GM23338 (cell line): ENCODE results near the gene PFDN4.

Experiments used
- CTCF ChIP-seq, 2 experiments: fragments of 200-600 bp in 1 of 2; sonication (generic) in 1 of 2; conservative IDR thresholded peaks; 2 replicates each; pipeline versions ENCODE4 v1.5.1 to v1.6.1; 2016 to 2017; ENCODE audit warnings: antibody characterized with exemption in 2 of 2, low read depth in 2 of 2, mild to moderate bottlenecking in 2 of 2, moderate library complexity in 1 of 2
- EZH2 ChIP-seq: fragments of 200-600 bp; sonication (generic); IDR thresholded peaks from one replicate; pipeline ENCODE4 v1.8.0; 2017; ENCODE audit warnings: antibody characterized with exemption, mild to moderate bottlenecking, low read depth; ENCODE audit not compliant: unreplicated experiment
- EZH2phosphoT487 ChIP-seq: fragments of 200-600 bp; sonication (generic); IDR thresholded peaks from one replicate; pipeline ENCODE4 v1.8.1; 2018; ENCODE audit warnings: antibody characterized with exemption; ENCODE audit not compliant: unreplicated experiment
- POLR2AphosphoS5 ChIP-seq: IDR thresholded peaks from 2 replicates; pipeline ENCODE4 v1.6.1; 2016; ENCODE audit warnings: antibody characterized with exemption, low read depth
- REST ChIP-seq: IDR thresholded peaks from one replicate; pipeline ENCODE4 v1.6.1; 2018; ENCODE audit warnings: antibody characterized with exemption; ENCODE audit not compliant: unreplicated experiment
- ZNF114 ChIP-seq: fragments of 250-450 bp; sonication (Bioruptor Pico); IDR thresholded peaks from 2 replicates; pipeline ENCODE4 v1.5.0; 2020; ENCODE audit warnings: mild to moderate bottlenecking, moderate library complexity

- no peak for TF ChIP-seq CTCF (conservative IDR thresholded peaks at IDR 0.05; ENCODE audit: low read depth in 2 of 2)
- TF ChIP-seq REST = no peak
- TF ChIP-seq EZH2 = no peak
- no peak for TF ChIP-seq POLR2AphosphoS5
- no peak for TF ChIP-seq EZH2phosphoT487
- TF ChIP-seq ZNF114 (CRISPR knock-in tag) = no peak
These were observed 47.3 kb downstream of the PFDN4 start for GRCh38 chr20:54255157-54255556.
